GM10248 (cell line): ENCODE data around the gene FOXP2.

Experiments used
- CTCF ChIA-PET: fragments of 300-600 bp; sonication (Branson Sonifier 250); formaldehyde crosslinking; extraction: SDS; loops from one replicate; lab custom pipeline; 2021; ENCODE audit warnings: antibody characterized with exemption; lab: Yijun Ruan, JAX
- POLR2A ChIA-PET: fragments of 350-650 bp; sonication (Branson Sonifier 250); formaldehyde crosslinking; extraction: SDS; loops from one replicate; lab custom pipeline; 2020; ENCODE audit warnings: antibody characterized with exemption; lab: Yijun Ruan, JAX
- DNase-seq: peaks from one replicate; pipeline ENCODE4 v3.0.0; 2012; ENCODE audit errors: extremely low spot score
- TF ChIP-seq, protein P1 (sequence below): IDR thresholded peaks from 2 replicates; pipeline ENCODE4 v1.5.1; 2012; ENCODE audit warnings: mild to moderate bottlenecking, low read depth; ENCODE audit errors: extremely low read depth, missing control alignments, control extremely low read depth

FOXP2 gene

DNA sequence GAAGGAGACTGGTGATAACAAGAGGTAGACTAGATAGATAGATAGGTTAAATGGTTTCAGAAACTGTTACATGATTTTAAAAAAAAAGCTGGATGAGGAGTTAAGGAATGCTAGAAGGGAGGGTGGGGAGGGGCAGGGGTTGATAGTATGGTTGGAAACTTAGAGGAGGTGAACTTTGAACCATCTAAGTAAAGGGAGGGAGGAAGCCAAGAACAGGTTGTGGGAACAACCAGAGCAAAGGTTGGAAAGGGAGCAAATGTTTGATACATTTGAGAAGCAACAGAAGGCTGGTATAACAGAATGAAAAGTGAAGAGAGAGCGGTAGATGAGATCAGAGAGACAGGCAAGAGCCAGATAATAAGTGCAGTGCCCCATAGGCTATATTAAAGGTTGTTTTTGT, 224.8 kb downstream of the FOXP2 start:
- ChIA-PET POLR2A (no interaction called here), CTCF (interaction anchor here (1.0 to 1.9 kb wide), 2 partner anchors 9 to 20 kb away, joined by 3 to 6 read pairs; no protein-coding TSS in a partner anchor)
- TF ChIP-seq, protein P1, sequence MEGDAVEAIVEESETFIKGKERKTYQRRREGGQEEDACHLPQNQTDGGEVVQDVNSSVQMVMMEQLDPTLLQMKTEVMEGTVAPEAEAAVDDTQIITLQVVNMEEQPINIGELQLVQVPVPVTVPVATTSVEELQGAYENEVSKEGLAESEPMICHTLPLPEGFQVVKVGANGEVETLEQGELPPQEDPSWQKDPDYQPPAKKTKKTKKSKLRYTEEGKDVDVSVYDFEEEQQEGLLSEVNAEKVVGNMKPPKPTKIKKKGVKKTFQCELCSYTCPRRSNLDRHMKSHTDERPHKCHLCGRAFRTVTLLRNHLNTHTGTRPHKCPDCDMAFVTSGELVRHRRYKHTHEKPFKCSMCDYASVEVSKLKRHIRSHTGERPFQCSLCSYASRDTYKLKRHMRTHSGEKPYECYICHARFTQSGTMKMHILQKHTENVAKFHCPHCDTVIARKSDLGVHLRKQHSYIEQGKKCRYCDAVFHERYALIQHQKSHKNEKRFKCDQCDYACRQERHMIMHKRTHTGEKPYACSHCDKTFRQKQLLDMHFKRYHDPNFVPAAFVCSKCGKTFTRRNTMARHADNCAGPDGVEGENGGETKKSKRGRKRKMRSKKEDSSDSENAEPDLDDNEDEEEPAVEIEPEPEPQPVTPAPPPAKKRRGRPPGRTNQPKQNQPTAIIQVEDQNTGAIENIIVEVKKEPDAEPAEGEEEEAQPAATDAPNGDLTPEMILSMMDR = no peak
- no peak for DNase-seq

GRCh38 chr7:114644455-114644854, 229.8 kb downstream of the FOXP2 start:
- DNase-seq = no peak
- TF ChIP-seq, protein P1 = no peak
- ChIA-PET CTCF (interaction anchor here (1.5 to 1.6 kb wide), 2 partner anchors 14 to 17 kb away, joined by 4 to 5 read pairs; no protein-coding TSS in a partner anchor), POLR2A (no interaction called here)

DNA sequence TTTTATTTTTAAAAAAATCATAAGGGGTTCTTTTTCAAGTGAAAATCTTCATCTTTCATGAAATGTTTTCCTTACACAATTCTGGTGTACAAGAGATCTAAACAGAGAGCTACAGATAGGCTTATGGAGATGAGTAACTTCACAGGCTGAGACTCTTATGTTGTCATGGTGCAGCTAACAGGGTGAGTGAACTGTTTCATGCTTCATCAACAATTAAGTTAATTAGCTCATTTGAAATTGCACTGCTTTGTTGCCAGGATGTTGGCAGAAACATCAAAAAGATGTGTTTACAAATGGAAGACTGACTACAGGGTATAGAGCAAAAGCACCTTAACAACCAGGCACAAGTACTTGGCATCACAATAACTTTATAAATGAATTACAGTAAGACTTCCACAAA, 230.8 kb downstream of the FOXP2 start:
- POLR2A ChIA-PET = no interaction called here
- CTCF ChIA-PET = interaction anchor here (1.3 to 2.0 kb wide), 3 partner anchors 7 to 9 kb away, joined by 4 to 6 read pairs (median 4); no protein-coding TSS in a partner anchor
- DNase-seq = no peak
- TF ChIP-seq, protein P1 = no peak

DNA sequence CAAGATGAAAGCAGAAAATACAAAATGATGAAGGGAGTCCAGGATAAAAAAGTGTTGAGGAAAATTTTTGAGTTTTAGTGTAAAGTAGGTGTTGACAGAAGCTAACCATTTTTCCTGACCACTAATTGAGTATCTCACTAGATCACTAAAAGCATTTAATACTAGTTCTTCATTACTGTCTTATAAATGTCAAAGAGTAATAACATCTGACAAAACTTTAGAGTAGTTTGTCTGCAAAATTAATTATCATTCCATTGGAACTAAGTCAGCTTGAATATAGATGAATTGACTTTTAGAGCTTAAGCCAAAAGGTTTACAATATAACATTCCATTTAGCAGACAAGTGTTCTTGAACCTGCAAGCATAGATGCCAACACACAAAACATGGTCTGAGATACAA, 232.9 kb downstream of the FOXP2 start:
- CTCF ChIA-PET = interaction anchor here (1.0 to 2.8 kb wide), 2 partner anchors 9 to 14 kb away, joined by 3 to 9 read pairs; no protein-coding TSS in a partner anchor

DNA sequence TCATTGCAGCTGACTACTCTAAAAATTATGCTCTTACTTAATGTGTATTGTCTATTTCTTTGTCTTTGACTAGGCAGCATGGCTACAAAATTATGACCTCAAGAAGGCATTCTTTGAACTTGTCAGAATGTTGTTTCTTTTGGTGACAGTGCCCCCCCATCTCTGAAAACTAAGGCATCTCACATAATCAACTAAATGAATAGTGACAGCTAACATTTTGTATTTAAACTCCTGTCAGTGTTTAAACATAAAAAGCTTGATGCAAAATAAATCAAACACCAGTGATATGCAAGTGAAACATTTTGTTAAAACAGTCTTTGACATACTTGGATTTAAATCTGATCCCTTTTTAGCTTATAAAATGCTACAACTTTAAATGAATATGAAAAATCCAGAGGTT, 233.5 kb downstream of the FOXP2 start:
- CTCF ChIA-PET = interaction anchor here (1.2 to 2.8 kb wide), 2 partner anchors 13 to 126 kb away, joined by 3 to 9 read pairs; no protein-coding TSS in a partner anchor
- POLR2A ChIA-PET = no interaction called here
- DNase-seq = no peak
- TF ChIP-seq, protein P1 = no peak

More for the DNA sequence above, 232.9 kb downstream of the FOXP2 start:
- POLR2A ChIA-PET = no interaction called here
- no peak for DNase-seq
- TF ChIP-seq, protein P1 = no peak

DNA sequence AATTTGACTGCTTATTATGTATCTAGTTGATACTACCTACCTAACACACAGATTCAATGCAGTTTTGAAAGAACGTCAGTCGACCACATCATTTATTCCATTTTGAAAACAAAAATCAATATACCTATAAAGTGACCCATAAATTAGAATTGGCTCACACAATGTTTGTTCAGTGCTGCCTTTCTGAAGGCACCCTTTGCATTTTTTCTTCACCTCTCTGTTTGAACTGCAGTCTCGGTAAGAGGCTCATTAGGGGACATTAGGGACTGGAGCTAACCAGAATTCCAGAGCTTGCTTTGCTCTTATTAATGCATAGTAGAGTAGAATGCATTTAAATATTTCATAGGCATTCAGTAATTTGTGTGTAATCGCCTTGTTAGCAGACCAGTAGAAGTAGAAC, 234.1 kb downstream of the FOXP2 start:
- ChIA-PET POLR2A (no interaction called here), CTCF (interaction anchor here (1.2 to 2.8 kb wide), 2 partner anchors 13 to 126 kb away, joined by 3 to 9 read pairs; no protein-coding TSS in a partner anchor)
- DNase-seq = no peak
- TF ChIP-seq, protein P1 = no peak
